Measurements from ENCODE around the gene INPP4B. TPM values are rescaled to one million over a fixed set of nuclear protein-coding genes. Genes with fewer than 3 reads are reported as not detected.

Gene INPP4B
- total RNA-seq, 1 experiment from 2014 or later, result 14.3 TPM

- Histone ChIP-seq H3K36me3 (ENCODE audit: control insufficient read depth in 1 of 2, insufficient read depth in 2 of 2, low read length in 2 of 2) (no peaks in the 10 kb centered on the region), H4K20me1 (ENCODE audit: insufficient read depth) (no peaks in the 10 kb centered on the region), H3K9me2 (ENCODE audit: insufficient read depth) (peaks cover 3% of the 10 kb centered on the region; the same call in 1 of the 2 replicates), H3K4me3 (replicated peaks in 1 of 2; ENCODE audit: low read depth in 1 of 2, low read length in 2 of 2) (no peak overlapping the region), H2AFZ (ENCODE audit: low read depth, low read length, poor library complexity, severe bottlenecking) (no peak overlapping the region), H3K4me1 (ENCODE audit: control insufficient read depth in 1 of 2, insufficient read depth in 2 of 2, low read length in 2 of 2) (no peaks in the 10 kb centered on the region), H3K79me2 (ENCODE audit: insufficient read depth, low read length) (no peaks in the 10 kb centered on the region), H3K27me3 (ENCODE audit: insufficient read depth, low read length) (no peaks in the 10 kb centered on the region), H3K27ac (ENCODE audit: low read depth, low read length) (no peak overlapping the region), H3K9me3 (ENCODE audit: control insufficient read depth in 1 of 2, insufficient read depth in 1 of 2, low read depth in 1 of 2, low read length in 2 of 2) (no peaks in the 10 kb centered on the region), H3K9ac (ENCODE audit: low read length) (no peak overlapping the region), H3K4me2 (ENCODE audit: low read length) (no peak overlapping the region)
- ChIA-PET CTCF (no interaction called here), RAD21 (ENCODE audit: low non-redundant PET in 1 of 2, low total read pairs in 2 of 2, uncharacterized antibody in 2 of 2, unreplicated experiment in 2 of 2) (no interaction called here), POLR2A (no interaction called here)
- ATAC-seq, result no peak
- BruUV-seq (replicated peaks), result no TSS peak
- no peak for DNase-seq (ENCODE audit: low read depth, low spot score)
- intact Hi-C loops (cut with micrococcal nuclease), result no loop called here
- no peak for TF ChIP-seq SRF (IDR thresholded peaks at IDR 0.05; ENCODE audit: low read depth)
Measured at GRCh38 chr4:142728233-142728632, 117.9 kb downstream of the INPP4B start.

GRCh38 chr4:142727149-142727548, 119.0 kb downstream of the INPP4B start:
- intact Hi-C loops (cut with micrococcal nuclease), result no loop called here

More at GRCh38 chr4:142727149-142727548, 119.0 kb downstream of the INPP4B start:
- Histone ChIP-seq H2AFZ (ENCODE audit: low read depth, low read length, poor library complexity, severe bottlenecking) (no peak overlapping the region), H3K79me2 (ENCODE audit: insufficient read depth, low read length) (no peaks in the 10 kb centered on the region), H3K27me3 (ENCODE audit: insufficient read depth, low read length) (no peaks in the 10 kb centered on the region), H3K4me1 (ENCODE audit: control insufficient read depth in 1 of 2, insufficient read depth in 2 of 2, low read length in 2 of 2) (no peaks in the 10 kb centered on the region; a peak in 1 of 4 replicates), H3K9me2 (ENCODE audit: insufficient read depth) (peaks cover 3% of the 10 kb centered on the region; the same call in 1 of the 2 replicates), H3K4me3 (replicated peaks in 1 of 2; ENCODE audit: low read depth in 1 of 2, low read length in 2 of 2) (no peak overlapping the region), H3K27ac (ENCODE audit: low read depth, low read length) (no peak overlapping the region), H3K4me2 (ENCODE audit: low read length) (no peak overlapping the region), H4K20me1 (ENCODE audit: insufficient read depth) (no peaks in the 10 kb centered on the region), H3K9ac (ENCODE audit: low read length) (no peak overlapping the region), H3K36me3 (ENCODE audit: control insufficient read depth in 1 of 2, insufficient read depth in 2 of 2, low read length in 2 of 2) (no peaks in the 10 kb centered on the region), H3K9me3 (ENCODE audit: control insufficient read depth in 1 of 2, insufficient read depth in 1 of 2, low read depth in 1 of 2, low read length in 2 of 2) (no peaks in the 10 kb centered on the region)
- POLR2A ChIA-PET, result no interaction called here
- no peak for TF ChIP-seq TCF7L2 (IDR thresholded peaks at IDR 0.05; ENCODE audit: borderline replicate concordance, extremely low read depth, insufficient read depth, insufficient read length)
- TF ChIP-seq SRF (IDR thresholded peaks at IDR 0.05; ENCODE audit: low read depth), result no peak
- no peak for TF ChIP-seq ELF1 (IDR thresholded peaks at IDR 0.05; ENCODE audit: borderline replicate concordance, low read depth)
- TF ChIP-seq EZH2 (IDR thresholded peaks at IDR 0.05), result no peak
- no peak for TF ChIP-seq RAD21 (IDR thresholded peaks at IDR 0.05; ENCODE audit: low read depth)
- no peak for TF ChIP-seq SIN3A (IDR thresholded peaks at IDR 0.05; ENCODE audit: low read depth)
- no peak for TF ChIP-seq EZH2phosphoT487 (IDR thresholded peaks at IDR 0.05; ENCODE audit: borderline replicate concordance)
- TF ChIP-seq ZFX (IDR thresholded peaks at IDR 0.05), result no peak
- DNase-seq (ENCODE audit: low read depth, low spot score) (no peak), ATAC-seq (no peak)
- no TSS peak for BruUV-seq (replicated peaks)
- RAD21 ChIA-PET (ENCODE audit: low non-redundant PET in 1 of 2, low total read pairs in 2 of 2, uncharacterized antibody in 2 of 2, unreplicated experiment in 2 of 2), result no interaction called here
- CTCF ChIA-PET, result no interaction called here
